MCF 10A (cell line): ENCODE data around the gene UVRAG. TPM values are rescaled to one million over a fixed set of nuclear protein-coding genes. Genes with fewer than 3 reads are reported as not detected.

Source experiments
- BruUV-seq: library from RNA; stranded (reverse); fragments of 400-500 nt; replicated peaks from 2 replicates; lab custom pipeline; 2021; lab: Mats Ljungman, UMichigan
- CTCF ChIA-PET: fragments of 300-600 bp; sonication (Branson Sonifier 250); formaldehyde crosslinking; extraction: SDS; loops from one replicate; lab custom pipeline; 2021; ENCODE audit warnings: antibody characterized with exemption, inconsistent platforms; lab: Yijun Ruan, JAX
- POLR2A ChIA-PET: fragments of 300-600, 350-650 bp; sonication (Branson Sonifier 250); formaldehyde crosslinking; extraction: SDS; loops from one replicate; lab custom pipeline; 2020; ENCODE audit warnings: antibody characterized with exemption, inconsistent platforms; lab: Yijun Ruan, JAX
- DNase-seq: peaks from one replicate; pipeline ENCODE4 v3.0.0-alpha.2; 2018; ENCODE audit not compliant: unreplicated experiment
- H3K27ac Mint-ChIP-seq: one replicate; pipeline ENCODE4 v1.8.0; 2022; ENCODE audit warnings: mild to moderate bottlenecking, low read depth, mixed read lengths; ENCODE audit not compliant: unreplicated experiment
- H3K27me3 Mint-ChIP-seq: one replicate; pipeline ENCODE4 v1.8.0; 2022; ENCODE audit warnings: mixed read lengths; ENCODE audit not compliant: insufficient read depth, unreplicated experiment
- H3K36me3 Mint-ChIP-seq: one replicate; pipeline ENCODE4 v1.8.0; 2022; ENCODE audit warnings: mild to moderate bottlenecking, moderate library complexity, mixed read lengths; ENCODE audit not compliant: insufficient read depth, unreplicated experiment
- H3K4me1 Mint-ChIP-seq: one replicate; pipeline ENCODE4 v1.8.0; 2022; ENCODE audit warnings: mixed read lengths; ENCODE audit not compliant: insufficient read depth, unreplicated experiment
- H3K4me3 Mint-ChIP-seq: one replicate; pipeline ENCODE4 v1.8.0; 2022; ENCODE audit warnings: mild to moderate bottlenecking, moderate library complexity, mixed read lengths; ENCODE audit not compliant: unreplicated experiment
- H3K9me3 Mint-ChIP-seq: one replicate; pipeline ENCODE4 v1.8.0; 2022; ENCODE audit warnings: mixed read lengths; ENCODE audit not compliant: unreplicated experiment
- CTCF ChIP-seq: fragments of 200-600 bp; IDR thresholded peaks from one replicate; pipeline ENCODE4 v1.8.0; 2022; ENCODE audit warnings: antibody characterized with exemption, mild to moderate bottlenecking; ENCODE audit not compliant: unreplicated experiment
- intact Hi-C: fragments of 100-400 bp; cut with micrococcal nuclease; formaldehyde crosslinking; loops from 2 replicates; pipeline ENCODE4 v1.14.1; 2022
- total RNA-seq: library from RNA; stranded (reverse); gene quantifications from 2 replicates; pipeline ENCODE4 v1.2.3, GENCODE V29; 2022

UVRAG gene
- total RNA-seq, 1 experiment from 2014 or later: 12.4 TPM

GRCh38 chr11:75767793-75768111 lies 47.3 kb upstream of the UVRAG start:
- intact Hi-C loops: loop anchor here (1.0 kb wide), 1 partner anchor 44 kb away; no protein-coding TSS in a partner anchor
- no peak for TF ChIP-seq CTCF
- H3K4me3 Mint-ChIP-seq: peak overlapping the region; percentile 77
- no peaks in the 10 kb centered on the region for H3K36me3 Mint-ChIP-seq
- ChIA-PET POLR2A (no interaction called here), CTCF (no interaction called here)
- no peaks in the 10 kb centered on the region for H3K9me3 Mint-ChIP-seq
- H3K27ac Mint-ChIP-seq: peak overlapping the region; percentile 14
- peaks cover 46% of the 10 kb centered on the region for H3K4me1 Mint-ChIP-seq
- no peak for DNase-seq
- no TSS peak for BruUV-seq
- H3K27me3 Mint-ChIP-seq: no peaks in the 10 kb centered on the region

GRCh38 chr11:75768112-75768908 lies 46.7 kb upstream of the UVRAG start, which contains the start of gene DGAT2:
Gene DGAT2, plus strand, starts transcription at chr11:75768778. Its CDS starts 214 bp downstream, at chr11:75768992.
- CTCF ChIA-PET: no interaction called here
- TF ChIP-seq CTCF: no peak
- peaks cover 41% of the 10 kb centered on the region for H3K4me1 Mint-ChIP-seq
- POLR2A ChIA-PET: no interaction called here
- H3K27me3 Mint-ChIP-seq: no peaks in the 10 kb centered on the region
- no TSS peak for BruUV-seq
- no peaks in the 10 kb centered on the region for H3K36me3 Mint-ChIP-seq
- peak within 1 kb of the TSS; percentile 77 for H3K4me3 Mint-ChIP-seq
- intact Hi-C loops: loop anchor here (1.0 kb wide), 1 partner anchor 45 kb away; no protein-coding TSS in a partner anchor
- DNase-seq: peak; percentile 73
- no peaks in the 10 kb centered on the region for H3K9me3 Mint-ChIP-seq
- H3K27ac Mint-ChIP-seq: peak within 1 kb of the TSS; percentile 97

- DNase-seq: no peak
- Mint-ChIP-seq H3K4me3 (peak overlapping the region; percentile 77), H3K27ac (peak overlapping the region; percentile 97), H3K4me1 (peaks cover 35% of the 10 kb centered on the region), H3K36me3 (peaks cover 6% of the 10 kb centered on the region), H3K27me3 (no peaks in the 10 kb centered on the region), H3K9me3 (no peaks in the 10 kb centered on the region)
- no peak for TF ChIP-seq CTCF
- CTCF ChIA-PET: no interaction called here
- intact Hi-C loops: loop anchor here (1.0 kb wide), 1 partner anchor 46 kb away; no protein-coding TSS in a partner anchor
- no TSS peak for BruUV-seq
- POLR2A ChIA-PET: interaction anchor here (0.9 to 1.6 kb wide), 2 partner anchors 9 to 46 kb away, joined by 3 read pairs; partner anchors contain the start of gene UVRAG
Observed at GRCh38 chr11:75768909-75769771, 45.9 kb upstream of the UVRAG start.

GRCh38 chr11:75770102-75770501 lies 44.9 kb upstream of the UVRAG start:
- BruUV-seq: TSS peak; percentile 29
- peaks cover 6% of the 10 kb centered on the region for H3K36me3 Mint-ChIP-seq
- H3K27me3 Mint-ChIP-seq: no peaks in the 10 kb centered on the region
- peak overlapping the region; percentile 77 for H3K4me3 Mint-ChIP-seq
- ChIA-PET CTCF (interaction anchor here (1.6 kb wide), 1 partner anchor 33 kb away, joined by 5 read pairs; no protein-coding TSS in a partner anchor), POLR2A (interaction anchor here (0.6 to 1.6 kb wide), 3 partner anchors 9 to 586 kb away, joined by 3 read pairs; partner anchors contain the start of gene UVRAG)
- DNase-seq: no peak
- intact Hi-C loops: no loop called here
- no peak overlapping the region for H3K27ac Mint-ChIP-seq
- no peaks in the 10 kb centered on the region for H3K9me3 Mint-ChIP-seq
- peaks cover 35% of the 10 kb centered on the region for H3K4me1 Mint-ChIP-seq
- TF ChIP-seq CTCF: no peak
